K562 (cell line): ENCODE data around the gene DNAAF1. TPM values are rescaled to one million over a fixed set of nuclear protein-coding genes. Genes with fewer than 3 reads are reported as not detected.

Source experiments
- ATAC-seq: fragments of 200-7000 bp; cut with Tn5 transposase; 3 replicates; pipeline ENCODE4 v1.9.1; 2020; ENCODE audit warnings: moderate library complexity
- BruUV-seq: library from RNA; stranded (reverse); fragments of 400-500 nt; replicated peaks from 2 replicates; lab custom pipeline; 2021; lab: Mats Ljungman, UMichigan
- CTCF ChIA-PET: fragments of 300-600 bp; formaldehyde crosslinking; extraction: SDS; loops from one replicate; lab custom pipeline; 2021; ENCODE audit warnings: low intra/inter-chr PET ratio; lab: Yijun Ruan, JAX
- POLR2A ChIA-PET: fragments of 300-600, 350-650 bp; sonication (Branson Sonifier 250); formaldehyde crosslinking; extraction: SDS; loops from one replicate; lab custom pipeline; 2021; ENCODE audit warnings: antibody characterized with exemption, inconsistent platforms; lab: Yijun Ruan, JAX
- DNase-seq, 4 experiments: peaks; one replicate each; pipeline versions ENCODE4 v3.0.0 to v3.0.0-alpha.2; 2011 to 2018; ENCODE audit warnings: low spot score in 3 of 4, mixed read lengths in 3 of 4; ENCODE audit errors: extremely low read depth in 1 of 4
- FAIRE-seq: peaks from 2 replicates; lab custom pipeline; 2011; peaks lifted over from hg19 to GRCh38; lab: Jason Lieb, UNC
- H2AFZ ChIP-seq: 2 replicates; pipeline ENCODE4 v1.6.0; 2011; ENCODE audit warnings: low read depth, low read length, control low read depth, inconsistent platforms
- H3K27ac ChIP-seq: fragments of 200-600 bp; 3 replicates; pipeline ENCODE4 v1.8.0; 2011; ENCODE audit warnings: low read depth, mild to moderate bottlenecking, control low read depth, inconsistent platforms, low read length, moderate library complexity, mixed read lengths; ENCODE audit errors: extremely low read depth
- H3K27me3 ChIP-seq, 2 experiments: fragments of 300-600 bp in 1 of 2; 2 replicates in 1 of 2; 3 replicates in 1 of 2; pipeline versions ENCODE4 v1.6.0 to v1.8.0; 2011; ENCODE audit warnings: inconsistent platforms in 2 of 2, low read length in 2 of 2, mild to moderate bottlenecking in 1 of 2, mixed read lengths in 1 of 2, moderate library complexity in 1 of 2; ENCODE audit not compliant: control insufficient read depth in 2 of 2, insufficient read depth in 2 of 2
- H3K36me3 ChIP-seq: fragments of 300-600 bp; 3 replicates; pipeline ENCODE4 v1.8.0; 2011; ENCODE audit warnings: mild to moderate bottlenecking, low read length, inconsistent platforms; ENCODE audit not compliant: control insufficient read depth, insufficient read depth
- H3K4me1 ChIP-seq, 2 experiments: fragments of 200-600 bp in 1 of 2; replicated peaks in 1 of 2; 2 replicates in 1 of 2; 3 replicates in 1 of 2; pipeline versions ENCODE4 v1.5.1 to v1.8.0; 2011; ENCODE audit warnings: inconsistent platforms in 2 of 2, low read length in 2 of 2, mild to moderate bottlenecking in 1 of 2, mixed read lengths in 1 of 2, moderate library complexity in 1 of 2; ENCODE audit not compliant: control insufficient read depth in 2 of 2, insufficient read depth in 2 of 2
- H3K4me2 ChIP-seq: 2 replicates; pipeline ENCODE4 v1.6.1; 2011; ENCODE audit warnings: low read length, control low read depth, inconsistent platforms, mixed read lengths; ENCODE audit not compliant: insufficient read depth
- H3K4me3 ChIP-seq: fragments of 200-600 bp; sonication (generic), shearing (Covaris generic); 2 replicates; pipeline ENCODE4 v1.5.1; 2016; ENCODE audit warnings: control low read depth, inconsistent platforms
- H3K79me2 ChIP-seq: fragments of 200-600 bp; 3 replicates; pipeline ENCODE4 v1.8.0; 2011; ENCODE audit warnings: low read length, inconsistent platforms; ENCODE audit not compliant: control insufficient read depth, insufficient read depth
- H3K9ac ChIP-seq, 2 experiments: 2 replicates each; pipeline versions ENCODE4 v1.6.0 to v1.6.1; 2011; ENCODE audit warnings: low read depth in 2 of 2, low read length in 2 of 2, control low read depth in 1 of 2, inconsistent platforms in 1 of 2, mild to moderate bottlenecking in 1 of 2, mixed read lengths in 1 of 2; ENCODE audit not compliant: insufficient read depth in 1 of 2
- H3K9me1 ChIP-seq: one replicate; pipeline ENCODE4 v1.6.0; 2011; ENCODE audit warnings: inconsistent platforms, mild to moderate bottlenecking, low read length, moderate library complexity; ENCODE audit not compliant: control insufficient read depth, insufficient read depth
- H3K9me3 ChIP-seq: replicated peaks from 2 replicates; pipeline ENCODE4 v1.5.1; 2011; ENCODE audit warnings: low read depth, low read length, inconsistent platforms; ENCODE audit not compliant: control insufficient read depth, insufficient read depth
- H4K20me1 ChIP-seq: replicated peaks from 2 replicates; pipeline ENCODE4 v1.6.1; 2011; ENCODE audit warnings: low read length, inconsistent platforms, mixed read lengths; ENCODE audit not compliant: control insufficient read depth, insufficient read depth
- CSDE1 ChIP-seq, 2 experiments: fragments of 450-650 bp; IDR thresholded peaks; 2 replicates each; pipeline ENCODE4 v1.6.1; 2016; ENCODE audit warnings: mild to moderate bottlenecking in 1 of 2
- GTF2E2 ChIP-seq: fragments of 200-800 bp; sonication (Bioruptor generic); IDR thresholded peaks from 2 replicates; pipeline ENCODE4 v1.6.1; 2016; ENCODE audit warnings: missing genetic modification characterization, missing compliant biosample characterization
- NFXL1 ChIP-seq: fragments of 450-650 bp; formaldehyde crosslinking; IDR thresholded peaks from 2 replicates; pipeline ENCODE4 v1.4.0; 2021; ENCODE audit warnings: mild to moderate bottlenecking
- SRF ChIP-seq, 2 experiments: fragments of 250-450, 450-650 bp in 1 of 2; sonication (Bioruptor Pico) in 1 of 2; sonication (generic) in 1 of 2; formaldehyde crosslinking; IDR thresholded peaks; 2 replicates each; pipeline versions ENCODE4 v1.5.0 to v1.5.1; 2020 to 2022; ENCODE audit warnings: mild to moderate bottlenecking in 1 of 2, missing genetic modification reagents in 1 of 2
- ZNF589 ChIP-seq: fragments of 200-800 bp; sonication (Bioruptor generic); IDR thresholded peaks from 2 replicates; pipeline ENCODE4 v1.6.1; 2016; ENCODE audit warnings: low read depth, missing genetic modification characterization, missing compliant biosample characterization
- WGBS: fragments of 100-300 bp; shearing (Covaris generic); methylation state at CpG from one replicate; pipeline ENCODE4 v1.1.6; 2016; ENCODE audit warnings: low coverage, mixed read lengths; ENCODE audit not compliant: insufficient coverage; ENCODE audit errors: missing lambda C conversion rate; 5-methylcytosine and 5-hydroxymethylcytosine counted together
- in situ Hi-C: fragments of 300-500 bp; cut with MboI; formaldehyde crosslinking; loops from 4 replicates; pipeline ENCODE4 v1.15.0; 2018; ENCODE audit warnings: inconsistent platforms, mixed read lengths
- intact Hi-C: fragments of 100-400 bp; cut with micrococcal nuclease; formaldehyde crosslinking; loops from 2 replicates; pipeline ENCODE4 v1.14.2; 2022
- polyA plus RNA-seq, 8 experiments: library from polyadenylated mRNA; depleted of rRNA in 4 of 8; stranded (reverse) in 5 of 8; unstranded in 3 of 8; fragments of >200 nt; fragmentation: Nextera tagmentation in 2 of 8; fragmentation: Illumina TruSeq in 1 of 8; extraction: Ambion mirVana in 2 of 8; extraction: Trizol in 1 of 8; gene quantifications; 2 replicates each; pipeline versions ENCODE4 v1.2.1 to v1.2.3, GENCODE V29; 2011 to 2014; ENCODE audit warnings: inconsistent platforms in 1 of 8, missing spikeins in 1 of 8
- total RNA-seq, 7 experiments: library from RNA; depleted of rRNA in 6 of 7; stranded (reverse); fragments of >200 nt in 6 of 7; fragmentation: Illumina TruSeq in 2 of 7; extraction: Trizol in 2 of 7; gene quantifications; 2 replicates each; pipeline versions ENCODE4 v1.2.1 to v1.2.3, GENCODE V29; 2011 to 2021; ENCODE audit warnings: low replicate concordance in 1 of 7
- TF ChIP-seq, protein P1 (sequence below): fragments of 200-600 bp; sonication (generic); IDR thresholded peaks from one replicate; pipeline ENCODE4 v1.6.1; 2012; ENCODE audit warnings: mild to moderate bottlenecking, low read depth, low read length, inconsistent platforms

The DNAAF1 gene
- total and polyA plus RNA-seq, 9 of the 15 experiments (the other 6 are each of a cell fraction or from before 2014, with no cell fraction given): 0.01 TPM; not detected in 8

GRCh38 chr16:84137769-84138357 is 7.2 kb upstream of the DNAAF1 start (continued):
- TF ChIP-seq NFXL1: 0 out of 2 replicates have a peak, but pooled peaks have one; percentile 14
- TF ChIP-seq, all 486 proteins: peak for 15

DNA sequence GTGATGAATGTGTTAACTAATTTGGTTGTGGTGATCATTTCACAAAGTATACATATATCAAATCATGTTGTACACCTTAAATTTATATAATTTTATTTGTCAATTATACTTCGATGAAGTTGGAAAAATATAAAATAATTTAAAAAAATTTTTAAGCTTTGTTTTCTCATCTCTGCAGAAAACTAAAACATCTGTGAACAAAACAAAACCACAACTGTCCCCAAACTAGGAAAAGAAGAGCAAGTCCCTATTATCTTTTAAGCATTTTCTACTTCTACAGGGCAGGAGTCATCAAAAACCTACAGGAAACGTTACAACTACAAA is 6.6 kb upstream of the DNAAF1 start:
- CTCF ChIA-PET: interaction anchor here (0.5 kb wide), 1 partner anchor 170 kb away, joined by 3 read pairs; no protein-coding TSS in a partner anchor
- Histone ChIP-seq H3K79me2 (peaks cover 63% of the 10 kb centered on the region), H3K27ac (peak overlapping the region; percentile 97), H3K9me3 (no peaks in the 10 kb centered on the region), H3K4me2 (peak overlapping the region; percentile 91), H3K4me3 (peak overlapping the region; percentile 15; the same call in 1 of the 2 replicates), H3K4me1 (peaks cover 23 to 34% of the 10 kb centered on the region in 2 experiments), H3K27me3 (no peaks in the 10 kb centered on the region), H3K36me3 (peaks cover 3% of the 10 kb centered on the region; the same call in 1 of the 3 replicates), H3K9ac (peak overlapping the region in 1 of 2 experiments; percentile 90; a peak in 2 of 4 replicates), H4K20me1 (no peaks in the 10 kb centered on the region), H3K9me1 (no peaks in the 10 kb centered on the region), H2AFZ (peak overlapping the region; percentile 91)
- no peak for DNase-seq
- ATAC-seq: no peak
- POLR2A ChIA-PET: interaction anchor here (0.5 to 9.6 kb wide), 9 partner anchors 9 to 92 kb away, joined by 4 to 145 read pairs (median 4); partner anchors contain the start of gene MBTPS1
- BruUV-seq: no TSS peak
- no peak for FAIRE-seq
- in situ Hi-C loops: no loop called here
- 4% methylated on average over 2 of the region's 2 CpGs for WGBS
- intact Hi-C loops: loop anchor here (1.0 kb wide), 1 partner anchor 22 kb away; the partner anchor contains the start of gene MBTPS1
- TF ChIP-seq CSDE1 (IDR thresholded peaks at IDR 0.05) (0 out of 4 replicates have a peak, but pooled peaks of 1 of the 2 experiments have one; percentile 16), SRF (CRISPR knock-in tag; IDR thresholded peaks at IDR 0.05) (peak in 1 of 2 experiments; percentile 91; a peak in 2 of 4 replicates), ZNF589 (CRISPR knock-in tag) (peak; percentile 23; the same call in 1 of the 2 replicates), GTF2E2 (peak; percentile 94)
- TF ChIP-seq, protein P1, sequence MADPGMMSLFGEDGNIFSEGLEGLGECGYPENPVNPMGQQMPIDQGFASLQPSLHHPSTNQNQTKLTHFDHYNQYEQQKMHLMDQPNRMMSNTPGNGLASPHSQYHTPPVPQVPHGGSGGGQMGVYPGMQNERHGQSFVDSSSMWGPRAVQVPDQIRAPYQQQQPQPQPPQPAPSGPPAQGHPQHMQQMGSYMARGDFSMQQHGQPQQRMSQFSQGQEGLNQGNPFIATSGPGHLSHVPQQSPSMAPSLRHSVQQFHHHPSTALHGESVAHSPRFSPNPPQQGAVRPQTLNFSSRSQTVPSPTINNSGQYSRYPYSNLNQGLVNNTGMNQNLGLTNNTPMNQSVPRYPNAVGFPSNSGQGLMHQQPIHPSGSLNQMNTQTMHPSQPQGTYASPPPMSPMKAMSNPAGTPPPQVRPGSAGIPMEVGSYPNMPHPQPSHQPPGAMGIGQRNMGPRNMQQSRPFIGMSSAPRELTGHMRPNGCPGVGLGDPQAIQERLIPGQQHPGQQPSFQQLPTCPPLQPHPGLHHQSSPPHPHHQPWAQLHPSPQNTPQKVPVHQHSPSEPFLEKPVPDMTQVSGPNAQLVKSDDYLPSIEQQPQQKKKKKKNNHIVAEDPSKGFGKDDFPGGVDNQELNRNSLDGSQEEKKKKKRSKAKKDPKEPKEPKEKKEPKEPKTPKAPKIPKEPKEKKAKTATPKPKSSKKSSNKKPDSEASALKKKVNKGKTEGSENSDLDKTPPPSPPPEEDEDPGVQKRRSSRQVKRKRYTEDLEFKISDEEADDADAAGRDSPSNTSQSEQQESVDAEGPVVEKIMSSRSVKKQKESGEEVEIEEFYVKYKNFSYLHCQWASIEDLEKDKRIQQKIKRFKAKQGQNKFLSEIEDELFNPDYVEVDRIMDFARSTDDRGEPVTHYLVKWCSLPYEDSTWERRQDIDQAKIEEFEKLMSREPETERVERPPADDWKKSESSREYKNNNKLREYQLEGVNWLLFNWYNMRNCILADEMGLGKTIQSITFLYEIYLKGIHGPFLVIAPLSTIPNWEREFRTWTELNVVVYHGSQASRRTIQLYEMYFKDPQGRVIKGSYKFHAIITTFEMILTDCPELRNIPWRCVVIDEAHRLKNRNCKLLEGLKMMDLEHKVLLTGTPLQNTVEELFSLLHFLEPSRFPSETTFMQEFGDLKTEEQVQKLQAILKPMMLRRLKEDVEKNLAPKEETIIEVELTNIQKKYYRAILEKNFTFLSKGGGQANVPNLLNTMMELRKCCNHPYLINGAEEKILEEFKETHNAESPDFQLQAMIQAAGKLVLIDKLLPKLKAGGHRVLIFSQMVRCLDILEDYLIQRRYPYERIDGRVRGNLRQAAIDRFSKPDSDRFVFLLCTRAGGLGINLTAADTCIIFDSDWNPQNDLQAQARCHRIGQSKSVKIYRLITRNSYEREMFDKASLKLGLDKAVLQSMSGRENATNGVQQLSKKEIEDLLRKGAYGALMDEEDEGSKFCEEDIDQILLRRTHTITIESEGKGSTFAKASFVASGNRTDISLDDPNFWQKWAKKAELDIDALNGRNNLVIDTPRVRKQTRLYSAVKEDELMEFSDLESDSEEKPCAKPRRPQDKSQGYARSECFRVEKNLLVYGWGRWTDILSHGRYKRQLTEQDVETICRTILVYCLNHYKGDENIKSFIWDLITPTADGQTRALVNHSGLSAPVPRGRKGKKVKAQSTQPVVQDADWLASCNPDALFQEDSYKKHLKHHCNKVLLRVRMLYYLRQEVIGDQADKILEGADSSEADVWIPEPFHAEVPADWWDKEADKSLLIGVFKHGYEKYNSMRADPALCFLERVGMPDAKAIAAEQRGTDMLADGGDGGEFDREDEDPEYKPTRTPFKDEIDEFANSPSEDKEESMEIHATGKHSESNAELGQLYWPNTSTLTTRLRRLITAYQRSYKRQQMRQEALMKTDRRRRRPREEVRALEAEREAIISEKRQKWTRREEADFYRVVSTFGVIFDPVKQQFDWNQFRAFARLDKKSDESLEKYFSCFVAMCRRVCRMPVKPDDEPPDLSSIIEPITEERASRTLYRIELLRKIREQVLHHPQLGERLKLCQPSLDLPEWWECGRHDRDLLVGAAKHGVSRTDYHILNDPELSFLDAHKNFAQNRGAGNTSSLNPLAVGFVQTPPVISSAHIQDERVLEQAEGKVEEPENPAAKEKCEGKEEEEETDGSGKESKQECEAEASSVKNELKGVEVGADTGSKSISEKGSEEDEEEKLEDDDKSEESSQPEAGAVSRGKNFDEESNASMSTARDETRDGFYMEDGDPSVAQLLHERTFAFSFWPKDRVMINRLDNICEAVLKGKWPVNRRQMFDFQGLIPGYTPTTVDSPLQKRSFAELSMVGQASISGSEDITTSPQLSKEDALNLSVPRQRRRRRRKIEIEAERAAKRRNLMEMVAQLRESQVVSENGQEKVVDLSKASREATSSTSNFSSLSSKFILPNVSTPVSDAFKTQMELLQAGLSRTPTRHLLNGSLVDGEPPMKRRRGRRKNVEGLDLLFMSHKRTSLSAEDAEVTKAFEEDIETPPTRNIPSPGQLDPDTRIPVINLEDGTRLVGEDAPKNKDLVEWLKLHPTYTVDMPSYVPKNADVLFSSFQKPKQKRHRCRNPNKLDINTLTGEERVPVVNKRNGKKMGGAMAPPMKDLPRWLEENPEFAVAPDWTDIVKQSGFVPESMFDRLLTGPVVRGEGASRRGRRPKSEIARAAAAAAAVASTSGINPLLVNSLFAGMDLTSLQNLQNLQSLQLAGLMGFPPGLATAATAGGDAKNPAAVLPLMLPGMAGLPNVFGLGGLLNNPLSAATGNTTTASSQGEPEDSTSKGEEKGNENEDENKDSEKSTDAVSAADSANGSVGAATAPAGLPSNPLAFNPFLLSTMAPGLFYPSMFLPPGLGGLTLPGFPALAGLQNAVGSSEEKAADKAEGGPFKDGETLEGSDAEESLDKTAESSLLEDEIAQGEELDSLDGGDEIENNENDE: no peak
